DOHH2 (cell line): ENCODE data around the gene WWOX.

Experiments used
- H3F3A ChIP-seq: fragments of 200-600 bp; sonication (generic), shearing (Covaris generic); 2 replicates; pipeline ENCODE4 v1.6.0; 2016; ENCODE audit warnings: antibody characterized with exemption, mild to moderate bottlenecking; ENCODE audit not compliant: control insufficient read depth, insufficient read depth
- H3K27ac ChIP-seq: fragments of 200-600 bp; sonication (generic); 2 replicates; pipeline ENCODE4 v1.5.1; 2014; ENCODE audit warnings: low read depth, mild to moderate bottlenecking, low read length, moderate library complexity
- H3K27me3 ChIP-seq: fragments of 200-600 bp; sonication (generic); 2 replicates; pipeline ENCODE4 v1.6.1; 2014; ENCODE audit warnings: mild to moderate bottlenecking, low read length, mixed read lengths; ENCODE audit not compliant: control insufficient read depth
- H3K36me3 ChIP-seq: fragments of 200-600 bp; sonication (generic); 2 replicates; pipeline ENCODE4 v1.6.1; 2014; ENCODE audit warnings: mild to moderate bottlenecking, low read length, moderate library complexity, mixed read lengths; ENCODE audit not compliant: control insufficient read depth
- H3K4me1 ChIP-seq: fragments of 200-600 bp; sonication (generic); 2 replicates; pipeline ENCODE4 v1.6.1; 2014; ENCODE audit warnings: mild to moderate bottlenecking, low read length, mixed read lengths; ENCODE audit not compliant: control insufficient read depth
- H3K4me2 ChIP-seq: fragments of 200-600 bp; sonication (generic); 2 replicates; pipeline ENCODE4 v1.6.0; 2014; ENCODE audit warnings: mild to moderate bottlenecking, low read length, moderate library complexity
- H3K4me3 ChIP-seq: fragments of 200-600 bp; sonication (generic); 2 replicates; pipeline ENCODE4 v1.5.1; 2014; ENCODE audit warnings: mild to moderate bottlenecking, low read length, mixed read lengths
- H3K79me2 ChIP-seq: fragments of 200-600 bp; sonication (generic); 2 replicates; pipeline ENCODE4 v1.6.1; 2014; ENCODE audit warnings: mild to moderate bottlenecking, low read length, mixed read lengths; ENCODE audit not compliant: control insufficient read depth
- H3K9me2 ChIP-seq: fragments of 200-600 bp; sonication (generic); replicated peaks from 2 replicates; pipeline ENCODE4 v1.6.1; 2014; ENCODE audit warnings: mild to moderate bottlenecking, low read length, mixed read lengths; ENCODE audit not compliant: control insufficient read depth
- H3K9me3 ChIP-seq: fragments of 200-600 bp; sonication (generic); 2 replicates; pipeline ENCODE4 v1.6.1; 2014; ENCODE audit warnings: antibody characterized with exemption, low read length, mixed read lengths; ENCODE audit not compliant: control insufficient read depth, insufficient read depth
- H4K20me1 ChIP-seq: fragments of 200-600 bp; sonication (generic); 2 replicates; pipeline ENCODE4 v1.6.0; 2014; ENCODE audit warnings: low read depth, mild to moderate bottlenecking, antibody characterized with exemption, low read length, moderate library complexity; ENCODE audit not compliant: control insufficient read depth, insufficient read depth
- EZH2phosphoT487 ChIP-seq: fragments of 200-600 bp; sonication (generic); IDR thresholded peaks from 2 replicates; pipeline ENCODE4 v1.6.1; 2017; ENCODE audit warnings: borderline replicate concordance, mild to moderate bottlenecking, antibody characterized with exemption, low read length, moderate library complexity, mixed read lengths
- TF ChIP-seq, protein P1 (sequence below): fragments of 200-600 bp; sonication (generic); IDR thresholded peaks from one replicate; pipeline ENCODE4 v1.5.1; 2014; ENCODE audit warnings: antibody characterized with exemption, mild to moderate bottlenecking, low read depth, low read length; ENCODE audit not compliant: poor library complexity, severe bottlenecking

WWOX gene

DNA sequence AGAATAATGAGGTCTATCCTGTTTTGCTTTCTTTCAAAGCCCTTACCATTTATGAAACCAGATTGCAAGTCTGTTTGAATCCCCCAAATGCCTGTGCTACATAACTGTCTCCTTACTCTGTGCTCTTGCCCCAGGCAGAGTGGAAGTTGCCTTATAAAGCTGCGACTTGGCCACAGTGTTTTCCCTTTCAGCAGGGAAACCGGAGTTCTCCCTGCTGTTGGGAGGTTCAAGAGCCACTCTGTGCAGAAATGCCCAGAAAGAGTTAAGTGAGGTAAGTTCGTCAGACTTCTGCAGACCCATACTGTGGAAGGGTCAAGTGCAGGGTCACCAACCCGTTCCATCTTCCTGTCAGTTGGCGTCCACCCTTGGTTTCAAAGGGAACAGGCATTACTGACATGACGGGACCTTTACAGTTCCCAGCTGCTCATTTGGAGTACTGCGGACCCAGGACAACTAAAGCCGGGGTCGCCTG, 508.9 kb downstream of the WWOX start:
- H3K9me2 ChIP-seq: no peaks in the 10 kb centered on the region
- H3K4me3 ChIP-seq: no peak overlapping the region
- no peaks in the 10 kb centered on the region for H3F3A ChIP-seq
- H3K79me2 ChIP-seq: no peaks in the 10 kb centered on the region
- H3K27ac ChIP-seq: no peak overlapping the region
- no peaks in the 10 kb centered on the region for H3K36me3 ChIP-seq
- TF ChIP-seq EZH2phosphoT487: no peak
- TF ChIP-seq, protein P1, sequence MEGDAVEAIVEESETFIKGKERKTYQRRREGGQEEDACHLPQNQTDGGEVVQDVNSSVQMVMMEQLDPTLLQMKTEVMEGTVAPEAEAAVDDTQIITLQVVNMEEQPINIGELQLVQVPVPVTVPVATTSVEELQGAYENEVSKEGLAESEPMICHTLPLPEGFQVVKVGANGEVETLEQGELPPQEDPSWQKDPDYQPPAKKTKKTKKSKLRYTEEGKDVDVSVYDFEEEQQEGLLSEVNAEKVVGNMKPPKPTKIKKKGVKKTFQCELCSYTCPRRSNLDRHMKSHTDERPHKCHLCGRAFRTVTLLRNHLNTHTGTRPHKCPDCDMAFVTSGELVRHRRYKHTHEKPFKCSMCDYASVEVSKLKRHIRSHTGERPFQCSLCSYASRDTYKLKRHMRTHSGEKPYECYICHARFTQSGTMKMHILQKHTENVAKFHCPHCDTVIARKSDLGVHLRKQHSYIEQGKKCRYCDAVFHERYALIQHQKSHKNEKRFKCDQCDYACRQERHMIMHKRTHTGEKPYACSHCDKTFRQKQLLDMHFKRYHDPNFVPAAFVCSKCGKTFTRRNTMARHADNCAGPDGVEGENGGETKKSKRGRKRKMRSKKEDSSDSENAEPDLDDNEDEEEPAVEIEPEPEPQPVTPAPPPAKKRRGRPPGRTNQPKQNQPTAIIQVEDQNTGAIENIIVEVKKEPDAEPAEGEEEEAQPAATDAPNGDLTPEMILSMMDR: no peak
- no peak overlapping the region for H3K4me2 ChIP-seq
- H4K20me1 ChIP-seq: no peaks in the 10 kb centered on the region
- no peaks in the 10 kb centered on the region for H3K4me1 ChIP-seq
- H3K9me3 ChIP-seq: no peaks in the 10 kb centered on the region
- H3K27me3 ChIP-seq: no peaks in the 10 kb centered on the region

DNA sequence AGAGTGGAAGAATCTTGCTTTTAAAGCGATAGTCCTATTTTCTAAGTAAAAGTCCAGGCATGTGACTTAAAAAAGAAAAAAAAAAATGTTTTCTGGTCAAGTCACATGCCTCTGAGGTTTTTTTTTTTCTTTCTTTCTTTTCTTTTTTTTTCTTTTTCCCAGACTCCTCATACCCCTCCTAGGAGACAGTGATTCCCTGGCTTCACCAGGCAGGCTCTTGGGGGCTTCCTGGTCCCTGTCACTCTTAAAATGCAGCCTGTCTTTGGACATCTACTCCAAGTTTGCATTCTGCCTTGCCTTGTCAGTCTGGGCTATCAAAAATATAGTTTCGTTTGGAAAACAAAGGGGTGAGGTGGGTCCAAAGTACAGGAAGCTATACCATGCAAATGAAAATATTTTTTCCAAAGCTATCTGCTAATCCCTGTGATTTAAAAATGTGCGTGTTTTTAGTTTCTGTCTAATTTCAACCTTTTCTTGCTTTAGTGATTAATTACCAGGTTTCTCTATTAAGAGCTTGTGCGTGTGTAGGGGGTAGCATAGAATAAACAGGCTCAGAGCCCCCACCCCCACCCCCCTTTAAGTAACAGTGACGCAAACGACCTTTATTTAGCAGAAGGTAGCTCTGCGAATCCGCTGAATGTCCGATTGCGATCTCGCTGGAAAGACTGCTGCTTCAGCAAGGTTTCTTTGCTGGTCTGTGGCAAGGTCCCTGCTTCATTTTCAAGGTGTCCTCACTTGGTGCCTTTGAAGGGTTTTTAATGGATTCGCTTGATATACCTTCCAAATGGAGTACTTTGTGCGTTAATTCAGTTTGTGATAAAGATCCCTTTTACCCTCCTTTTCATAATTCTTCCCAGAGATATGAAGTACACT, 510.2 kb downstream of the WWOX start:
- Histone ChIP-seq H3K79me2 (no peaks in the 10 kb centered on the region), H3F3A (no peaks in the 10 kb centered on the region), H3K9me3 (no peaks in the 10 kb centered on the region), H3K9me2 (no peaks in the 10 kb centered on the region), H4K20me1 (no peaks in the 10 kb centered on the region), H3K4me3 (no peak overlapping the region), H3K27ac (no peak overlapping the region), H3K4me1 (no peaks in the 10 kb centered on the region), H3K4me2 (no peak overlapping the region), H3K27me3 (no peaks in the 10 kb centered on the region), H3K36me3 (no peaks in the 10 kb centered on the region)
- TF ChIP-seq, protein P1: no peak

DNA sequence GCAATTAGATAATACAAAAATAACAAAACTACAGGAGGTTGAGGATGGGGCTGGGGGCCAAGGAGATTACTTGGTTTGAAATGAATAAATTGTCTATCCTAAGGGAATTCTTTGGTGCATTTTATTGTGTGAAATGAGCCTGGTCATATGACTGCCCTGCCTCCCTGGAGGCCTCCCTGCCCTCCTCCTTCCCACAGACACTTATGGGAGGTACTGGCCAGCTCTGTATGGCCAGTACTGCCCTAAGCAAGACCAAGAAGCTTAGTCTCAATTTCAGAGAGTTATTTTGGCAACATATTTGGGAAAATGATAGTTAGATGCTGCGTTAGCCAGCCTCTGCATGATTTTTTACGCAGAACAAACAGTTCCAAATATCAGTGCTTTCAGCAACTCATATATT, 511.9 kb downstream of the WWOX start:
- Histone ChIP-seq H3K27me3 (no peaks in the 10 kb centered on the region), H3K4me2 (no peak overlapping the region), H3K36me3 (no peaks in the 10 kb centered on the region), H3K79me2 (no peaks in the 10 kb centered on the region), H3K27ac (no peak overlapping the region), H3K4me1 (no peaks in the 10 kb centered on the region), H3K4me3 (no peak overlapping the region), H4K20me1 (no peaks in the 10 kb centered on the region), H3F3A (no peaks in the 10 kb centered on the region), H3K9me3 (no peaks in the 10 kb centered on the region), H3K9me2 (no peaks in the 10 kb centered on the region)
- no peak for TF ChIP-seq EZH2phosphoT487
- TF ChIP-seq, protein P1: no peak
